ENCODE data around the gene GPR176.

DNA sequence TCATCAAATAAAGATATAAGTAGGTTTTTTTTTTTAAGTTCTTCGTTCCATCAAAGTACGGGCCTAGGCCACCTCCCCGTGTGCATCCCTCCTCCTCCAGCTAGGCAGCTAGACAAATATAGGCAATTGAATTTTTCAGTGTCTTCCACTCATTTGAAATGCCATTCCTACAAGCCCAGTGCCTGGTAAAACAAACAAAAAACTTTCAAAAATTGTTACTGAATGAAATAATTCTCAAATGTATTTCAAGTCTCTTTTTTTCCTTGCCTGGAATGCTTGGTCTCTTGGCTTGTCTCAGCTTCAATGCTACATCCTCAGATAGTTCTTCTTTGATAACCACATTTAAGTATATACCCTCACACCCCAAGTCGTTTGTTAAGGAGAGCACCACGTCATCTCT lies 17.6 kb upstream of the GPR176 start:
- no peak for TF ChIP-seq ZNF624 (tag by site-specific recombination; IDR thresholded peaks at IDR 0.05)
- TF ChIP-seq REPIN1 (tag by site-specific recombination; IDR thresholded peaks at IDR 0.05; ENCODE audit: low read depth): no peak
- TF ChIP-seq ZNF544 (tag by site-specific recombination; IDR thresholded peaks at IDR 0.05): no peak
- TF ChIP-seq, protein P1, sequence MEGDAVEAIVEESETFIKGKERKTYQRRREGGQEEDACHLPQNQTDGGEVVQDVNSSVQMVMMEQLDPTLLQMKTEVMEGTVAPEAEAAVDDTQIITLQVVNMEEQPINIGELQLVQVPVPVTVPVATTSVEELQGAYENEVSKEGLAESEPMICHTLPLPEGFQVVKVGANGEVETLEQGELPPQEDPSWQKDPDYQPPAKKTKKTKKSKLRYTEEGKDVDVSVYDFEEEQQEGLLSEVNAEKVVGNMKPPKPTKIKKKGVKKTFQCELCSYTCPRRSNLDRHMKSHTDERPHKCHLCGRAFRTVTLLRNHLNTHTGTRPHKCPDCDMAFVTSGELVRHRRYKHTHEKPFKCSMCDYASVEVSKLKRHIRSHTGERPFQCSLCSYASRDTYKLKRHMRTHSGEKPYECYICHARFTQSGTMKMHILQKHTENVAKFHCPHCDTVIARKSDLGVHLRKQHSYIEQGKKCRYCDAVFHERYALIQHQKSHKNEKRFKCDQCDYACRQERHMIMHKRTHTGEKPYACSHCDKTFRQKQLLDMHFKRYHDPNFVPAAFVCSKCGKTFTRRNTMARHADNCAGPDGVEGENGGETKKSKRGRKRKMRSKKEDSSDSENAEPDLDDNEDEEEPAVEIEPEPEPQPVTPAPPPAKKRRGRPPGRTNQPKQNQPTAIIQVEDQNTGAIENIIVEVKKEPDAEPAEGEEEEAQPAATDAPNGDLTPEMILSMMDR (tag by site-specific recombination; IDR thresholded peaks at IDR 0.05): no peak
- TF ChIP-seq, protein P2, sequence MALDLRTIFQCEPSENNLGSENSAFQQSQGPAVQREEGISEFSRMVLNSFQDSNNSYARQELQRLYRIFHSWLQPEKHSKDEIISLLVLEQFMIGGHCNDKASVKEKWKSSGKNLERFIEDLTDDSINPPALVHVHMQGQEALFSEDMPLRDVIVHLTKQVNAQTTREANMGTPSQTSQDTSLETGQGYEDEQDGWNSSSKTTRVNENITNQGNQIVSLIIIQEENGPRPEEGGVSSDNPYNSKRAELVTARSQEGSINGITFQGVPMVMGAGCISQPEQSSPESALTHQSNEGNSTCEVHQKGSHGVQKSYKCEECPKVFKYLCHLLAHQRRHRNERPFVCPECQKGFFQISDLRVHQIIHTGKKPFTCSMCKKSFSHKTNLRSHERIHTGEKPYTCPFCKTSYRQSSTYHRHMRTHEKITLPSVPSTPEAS (tag by site-specific recombination; IDR thresholded peaks at IDR 0.05): no peak
- TF ChIP-seq, protein P3, sequence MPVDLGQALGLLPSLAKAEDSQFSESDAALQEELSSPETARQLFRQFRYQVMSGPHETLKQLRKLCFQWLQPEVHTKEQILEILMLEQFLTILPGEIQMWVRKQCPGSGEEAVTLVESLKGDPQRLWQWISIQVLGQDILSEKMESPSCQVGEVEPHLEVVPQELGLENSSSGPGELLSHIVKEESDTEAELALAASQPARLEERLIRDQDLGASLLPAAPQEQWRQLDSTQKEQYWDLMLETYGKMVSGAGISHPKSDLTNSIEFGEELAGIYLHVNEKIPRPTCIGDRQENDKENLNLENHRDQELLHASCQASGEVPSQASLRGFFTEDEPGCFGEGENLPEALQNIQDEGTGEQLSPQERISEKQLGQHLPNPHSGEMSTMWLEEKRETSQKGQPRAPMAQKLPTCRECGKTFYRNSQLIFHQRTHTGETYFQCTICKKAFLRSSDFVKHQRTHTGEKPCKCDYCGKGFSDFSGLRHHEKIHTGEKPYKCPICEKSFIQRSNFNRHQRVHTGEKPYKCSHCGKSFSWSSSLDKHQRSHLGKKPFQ (tag by site-specific recombination; IDR thresholded peaks at IDR 0.05): no peak
- TF ChIP-seq ZNF157 (tag by site-specific recombination; IDR thresholded peaks at IDR 0.05): no peak
- no peak for TF ChIP-seq ZNF138 (tag by site-specific recombination; IDR thresholded peaks at IDR 0.05; ENCODE audit: borderline replicate concordance)
